MM.1S (cell line): ENCODE results near the gene PRELID3B.

Experiments used
- DNase-seq: peaks from one replicate; pipeline ENCODE4 v3.0.0-alpha.2; 2015
- H2AFZ ChIP-seq: fragments of 300-600 bp; sonication (generic); 2 replicates; pipeline ENCODE4 v1.6.0; 2016; ENCODE audit warnings: antibody characterized with exemption, low read length
- H3F3A ChIP-seq: fragments of 300-600 bp; sonication (generic); 2 replicates; pipeline ENCODE4 v1.6.1; 2016; ENCODE audit warnings: mild to moderate bottlenecking, antibody characterized with exemption, low read length, moderate library complexity, mixed read lengths; ENCODE audit not compliant: insufficient read depth
- H3K27ac ChIP-seq: fragments of 300-600 bp; sonication (generic); 2 replicates; pipeline ENCODE4 v1.5.1; 2016; ENCODE audit warnings: mild to moderate bottlenecking, low read length
- H3K27me3 ChIP-seq: fragments of 300-600 bp; sonication (generic); replicated peaks from 2 replicates; pipeline ENCODE4 v1.6.0; 2016; ENCODE audit warnings: low read length; ENCODE audit not compliant: insufficient read depth
- H3K36me3 ChIP-seq: fragments of 300-600 bp; sonication (generic); replicated peaks from 2 replicates; pipeline ENCODE4 v1.6.1; 2016; ENCODE audit warnings: mild to moderate bottlenecking, low read length, mixed read lengths; ENCODE audit not compliant: insufficient read depth
- H3K4me1 ChIP-seq: fragments of 300-600 bp; sonication (generic); 2 replicates; pipeline ENCODE4 v1.6.1; 2016; ENCODE audit warnings: low read length, mixed read lengths
- H3K4me2 ChIP-seq: fragments of 300-600 bp; sonication (generic); 2 replicates; pipeline ENCODE4 v1.6.0; 2016; ENCODE audit warnings: low read depth, low read length
- H3K4me3 ChIP-seq: fragments of 300-600 bp; sonication (generic); 2 replicates; pipeline ENCODE4 v1.5.1; 2016; ENCODE audit warnings: low read length, mixed read lengths
- H3K79me2 ChIP-seq: fragments of 300-600 bp; sonication (generic); 2 replicates; pipeline ENCODE4 v1.6.1; 2016; ENCODE audit warnings: mixed run types, low read length, mixed read lengths
- H3K9ac ChIP-seq: fragments of 300-600 bp; sonication (generic); 2 replicates; pipeline ENCODE4 v1.6.1; 2016; ENCODE audit warnings: low read length, mixed read lengths
- H3K9me2 ChIP-seq: fragments of 300-600 bp; sonication (generic); replicated peaks from 2 replicates; pipeline ENCODE4 v1.6.1; 2016; ENCODE audit warnings: mild to moderate bottlenecking, low read length, mixed read lengths; ENCODE audit not compliant: insufficient read depth
- H3K9me3 ChIP-seq: fragments of 300-600 bp; sonication (generic); replicated peaks from 2 replicates; pipeline ENCODE4 v1.6.1; 2016; ENCODE audit warnings: mild to moderate bottlenecking, low read length, mixed read lengths; ENCODE audit not compliant: insufficient read depth
- H4K20me1 ChIP-seq: fragments of 300-600 bp; sonication (generic); 2 replicates; pipeline ENCODE4 v1.6.1; 2016; ENCODE audit warnings: mild to moderate bottlenecking, low read length, moderate library complexity, mixed read lengths; ENCODE audit not compliant: insufficient read depth
- CTCF ChIP-seq: fragments of 300-600 bp; sonication (generic); IDR thresholded peaks from 2 replicates; pipeline ENCODE4 v1.5.1; 2016; ENCODE audit warnings: antibody characterized with exemption, low read length, mixed read lengths
- EZH2 ChIP-seq: fragments of 300-600 bp; sonication (generic); optimal IDR thresholded peaks from 2 replicates; pipeline ENCODE3; 2017; ENCODE audit warnings: low read depth, mild to moderate bottlenecking, antibody characterized with exemption, low read length, mixed read lengths
- EZH2phosphoT487 ChIP-seq: fragments of 300-600 bp; sonication (generic); IDR thresholded peaks from 2 replicates; pipeline ENCODE4 v1.6.1; 2018; ENCODE audit warnings: antibody characterized with exemption, low read length

Gene PRELID3B

GRCh38 chr20:59032023-59032712 is 10.4 kb downstream of the PRELID3B start, which contains the start of gene ATP5F1E:
TSS of gene ATP5F1E (minus strand) at chr20:59032335. CDS start at chr20:59032251, 84 bp downstream.
- H3K27ac ChIP-seq: peak within 1 kb of the TSS; percentile 72; the same call in 1 of the 2 replicates
- peak; percentile 97 for DNase-seq
- peak within 1 kb of the TSS; percentile 93 for H3K9ac ChIP-seq
- H3K4me2 ChIP-seq: peak within 1 kb of the TSS; percentile 98
- peaks cover 10% of the 10 kb centered on the region for H3K36me3 ChIP-seq
- peaks cover 19% of the 10 kb centered on the region for H3F3A ChIP-seq
- H3K9me2 ChIP-seq: no peaks in the 10 kb centered on the region
- no peak for TF ChIP-seq CTCF
- TF ChIP-seq EZH2phosphoT487: no peak
- TF ChIP-seq EZH2: no peak
- peaks cover 13% of the 10 kb centered on the region for H4K20me1 ChIP-seq
- peak within 1 kb of the TSS; percentile 72 for H2AFZ ChIP-seq
- H3K9me3 ChIP-seq: no peaks in the 10 kb centered on the region
- no peaks in the 10 kb centered on the region for H3K27me3 ChIP-seq
- H3K4me3 ChIP-seq: peak within 1 kb of the TSS; percentile 98
- H3K4me1 ChIP-seq: peaks cover 31% of the 10 kb centered on the region
- peaks cover 68% of the 10 kb centered on the region for H3K79me2 ChIP-seq

GRCh38 chr20:59031564-59032022 is 11.0 kb downstream of the PRELID3B start:
- peaks cover 68% of the 10 kb centered on the region for H3K79me2 ChIP-seq
- peak overlapping the region; percentile 72; the same call in 1 of the 2 replicates for H3K27ac ChIP-seq
- DNase-seq: peak; percentile 59
- no peaks in the 10 kb centered on the region for H3K27me3 ChIP-seq
- TF ChIP-seq EZH2: no peak
- no peak for TF ChIP-seq EZH2phosphoT487
- peaks cover 15% of the 10 kb centered on the region for H4K20me1 ChIP-seq
- no peaks in the 10 kb centered on the region for H3K9me3 ChIP-seq
- peak overlapping the region; percentile 72 for H2AFZ ChIP-seq
- no peaks in the 10 kb centered on the region for H3K9me2 ChIP-seq
- H3K9ac ChIP-seq: peak overlapping the region; percentile 93
- peaks cover 6% of the 10 kb centered on the region for H3K36me3 ChIP-seq
- peak overlapping the region; percentile 98 for H3K4me3 ChIP-seq
- H3K4me2 ChIP-seq: peak overlapping the region; percentile 69
- peaks cover 31% of the 10 kb centered on the region for H3K4me1 ChIP-seq
- H3F3A ChIP-seq: peaks cover 19% of the 10 kb centered on the region

- Histone ChIP-seq H3K9me3 (no peaks in the 10 kb centered on the region), H4K20me1 (peaks cover 17% of the 10 kb centered on the region), H2AFZ (no peak overlapping the region), H3K4me1 (peaks cover 31% of the 10 kb centered on the region), H3K9ac (peak overlapping the region; percentile 93), H3K27me3 (no peaks in the 10 kb centered on the region), H3K79me2 (peaks cover 69% of the 10 kb centered on the region), H3K27ac (peak overlapping the region; percentile 72; the same call in 1 of the 2 replicates), H3K4me3 (peak overlapping the region; percentile 98), H3F3A (peaks cover 19% of the 10 kb centered on the region), H3K9me2 (no peaks in the 10 kb centered on the region), H3K4me2 (peak overlapping the region; percentile 69), H3K36me3 (peaks cover 6% of the 10 kb centered on the region)
- no peak for DNase-seq
- TF ChIP-seq EZH2phosphoT487: no peak
- no peak for TF ChIP-seq EZH2
- TF ChIP-seq CTCF: no peak
Measured at GRCh38 chr20:59030911-59031563, 11.5 kb downstream of the PRELID3B start.
